ENCODE results near the gene ZNF541. TPM values are rescaled to one million over a fixed set of nuclear protein-coding genes. Genes with fewer than 3 reads are reported as not detected.

Gene ZNF541
- total RNA-seq, 4 donors from 2014 or later, result 0.90 to 1.2 TPM; not detected in 2

GRCh38 chr19:47564081-47564480, 8.9 kb downstream of the ZNF541 start:
- intact Hi-C loops (cut with DNase I; ENCODE audit: low total_unique reads), result no loop called here
- no peak for DNase-seq
- H3K36me3 ChIP-seq, result no peaks in the 10 kb centered on the region
- no peak for TF ChIP-seq POLR2A (IDR thresholded peaks at IDR 0.05)
- no peak for TF ChIP-seq CTCF (IDR thresholded peaks at IDR 0.05)
- no peaks in the 10 kb centered on the region for H3K4me1 ChIP-seq
- H3K27ac ChIP-seq, result no peak overlapping the region
- H3K9me3 ChIP-seq, result no peaks in the 10 kb centered on the region
- no peaks in the 10 kb centered on the region for H3K27me3 ChIP-seq
- no peak overlapping the region for H3K4me3 ChIP-seq

GRCh38 chr19:47561440-47562057, 11.4 kb downstream of the ZNF541 start:
- Histone ChIP-seq H3K4me3 (no peak overlapping the region), H3K4me1 (no peaks in the 10 kb centered on the region), H3K27ac (no peak overlapping the region), H3K9me3 (no peaks in the 10 kb centered on the region), H3K36me3 (no peaks in the 10 kb centered on the region), H3K27me3 (no peaks in the 10 kb centered on the region)
- intact Hi-C loops (cut with DNase I; ENCODE audit: low total_unique reads), result no loop called here
- TF ChIP-seq POLR2A (IDR thresholded peaks at IDR 0.05) (no peak), CTCF (IDR thresholded peaks at IDR 0.05) (no peak)
- no peak for DNase-seq

- H3K9me3 ChIP-seq, result no peaks in the 10 kb centered on the region
- no peak for DNase-seq
- intact Hi-C loops (cut with DNase I; ENCODE audit: low total_unique reads), result no loop called here
- no peak for TF ChIP-seq CTCF (IDR thresholded peaks at IDR 0.05)
- no peak for TF ChIP-seq POLR2A (IDR thresholded peaks at IDR 0.05)
- H3K4me1 ChIP-seq, result no peaks in the 10 kb centered on the region
- no peak overlapping the region for H3K4me3 ChIP-seq
- H3K27me3 ChIP-seq, result no peaks in the 10 kb centered on the region
- H3K27ac ChIP-seq, result no peak overlapping the region
- no peaks in the 10 kb centered on the region for H3K36me3 ChIP-seq
Measured at GRCh38 chr19:47560999-47561398, 11.9 kb downstream of the ZNF541 start.

- intact Hi-C loops (cut with DNase I; ENCODE audit: low total_unique reads), result no loop called here
- no peak for TF ChIP-seq CTCF (IDR thresholded peaks at IDR 0.05)
- TF ChIP-seq POLR2A (IDR thresholded peaks at IDR 0.05), result no peak
Measured at GRCh38 chr19:47550129-47550528, 22.8 kb downstream of the ZNF541 start.

GRCh38 chr19:47549261-47549862, 23.6 kb downstream of the ZNF541 start:
- Histone ChIP-seq H3K27ac (no peak overlapping the region), H3K36me3 (no peaks in the 10 kb centered on the region), H3K4me1 (peaks cover 0 to 6% of the 10 kb centered on the region in 2 donors), H3K9me3 (no peaks in the 10 kb centered on the region), H3K4me3 (no peak overlapping the region), H3K27me3 (no peaks in the 10 kb centered on the region)
- no peak for DNase-seq
- TF ChIP-seq POLR2A (IDR thresholded peaks at IDR 0.05) (no peak), CTCF (IDR thresholded peaks at IDR 0.05) (no peak)
- intact Hi-C loops (cut with DNase I; ENCODE audit: low total_unique reads), result no loop called here

More at GRCh38 chr19:47550129-47550528, 22.8 kb downstream of the ZNF541 start:
- H3K9me3 ChIP-seq, result no peaks in the 10 kb centered on the region
- H3K27ac ChIP-seq, result no peak overlapping the region
- DNase-seq, result no peak
- H3K36me3 ChIP-seq, result no peaks in the 10 kb centered on the region
- no peaks in the 10 kb centered on the region for H3K27me3 ChIP-seq
- no peak overlapping the region for H3K4me3 ChIP-seq
- H3K4me1 ChIP-seq, result peaks cover 0 to 4% of the 10 kb centered on the region in 2 donors

Data from uterus (tissue), 4 donors.